H1 (cell line): ENCODE data around the gene CYP11A1.

Experiments used
- CBX5 ChIP-seq: fragments of 300-800, 300-1000 bp; sonication (generic); IDR thresholded peaks from 2 replicates; pipeline ENCODE4 v1.7.1; 2016; ENCODE audit warnings: antibody characterized with exemption, low read length, low read depth
- CHD1 ChIP-seq: IDR thresholded peaks from 2 replicates; pipeline ENCODE4 v1.6.1; 2012; ENCODE audit warnings: low read depth, low read length, improper control_type of control experiment
- EP300 ChIP-seq, 2 experiments: IDR thresholded peaks; 1 replicate in 1 of 2; 2 replicates in 1 of 2; pipeline ENCODE4 v1.6.1; 2011 to 2012; ENCODE audit warnings: low read depth in 2 of 2, low read length in 2 of 2, mild to moderate bottlenecking in 2 of 2, borderline replicate concordance in 1 of 2, inconsistent platforms in 1 of 2, moderate library complexity in 1 of 2
- EZH2 ChIP-seq: fragments of 200-600 bp; sonication (generic); IDR thresholded peaks from 2 replicates; pipeline ENCODE4 v1.7.1; 2012; ENCODE audit warnings: low read depth, mild to moderate bottlenecking, moderate library complexity, low read length, inconsistent platforms; ENCODE audit not compliant: severe bottlenecking
- GABPA ChIP-seq: IDR thresholded peaks from 2 replicates; pipeline ENCODE4 v1.6.1; 2011; ENCODE audit warnings: mild to moderate bottlenecking, low read length, moderate library complexity, borderline replicate concordance; ENCODE audit not compliant: insufficient read depth
- HDAC2 ChIP-seq, 2 experiments: fragments of 300-600 bp in 1 of 2; sonication (generic) in 1 of 2; IDR thresholded peaks; 2 replicates each; pipeline ENCODE4 v1.6.1; 2011 to 2012; ENCODE audit warnings: low read depth in 2 of 2, low read length in 2 of 2, mild to moderate bottlenecking in 2 of 2, moderate library complexity in 2 of 2, borderline replicate concordance in 1 of 2, inconsistent platforms in 1 of 2
- POLR2A ChIP-seq, 2 experiments: IDR thresholded peaks; 1 replicate in 1 of 2; 2 replicates in 1 of 2; pipeline ENCODE4 v1.6.1; 2011; ENCODE audit warnings: low read depth in 2 of 2, low read length in 2 of 2, mild to moderate bottlenecking in 2 of 2; ENCODE audit errors: control extremely low read depth in 1 of 2
- TF ChIP-seq, protein P1 (sequence below): IDR thresholded peaks from 2 replicates; pipeline ENCODE4 v1.6.1; 2012; ENCODE audit warnings: low read length, inconsistent platforms
- TF ChIP-seq, protein P2 (sequence below), 3 experiments: IDR thresholded peaks; 1 replicate in 2 of 3; 2 replicates in 1 of 3; pipeline versions ENCODE4 v1.5.1 to v1.6.1; 2011; ENCODE audit warnings: low read length in 3 of 3, mild to moderate bottlenecking in 3 of 3, inconsistent platforms in 2 of 3, low read depth in 1 of 3, moderate library complexity in 1 of 3; ENCODE audit not compliant: insufficient read depth in 1 of 3; ENCODE audit errors: control extremely low read depth in 1 of 3

- TF ChIP-seq POLR2A (IDR thresholded peaks at IDR 0.05; ENCODE audit: control extremely low read depth in 1 of 2, low read depth in 2 of 2, low read length in 2 of 2) (no peak), EZH2 (no peak), EP300 (IDR thresholded peaks at IDR 0.05; ENCODE audit: borderline replicate concordance in 1 of 2, low read depth in 2 of 2, low read length in 2 of 2) (no peak), CHD1 (no peak), HDAC2 (IDR thresholded peaks at IDR 0.05; ENCODE audit: borderline replicate concordance in 1 of 2, low read depth in 2 of 2, low read length in 2 of 2) (no peak), CBX5 (no peak), GABPA (no peak)
- TF ChIP-seq, protein P1, sequence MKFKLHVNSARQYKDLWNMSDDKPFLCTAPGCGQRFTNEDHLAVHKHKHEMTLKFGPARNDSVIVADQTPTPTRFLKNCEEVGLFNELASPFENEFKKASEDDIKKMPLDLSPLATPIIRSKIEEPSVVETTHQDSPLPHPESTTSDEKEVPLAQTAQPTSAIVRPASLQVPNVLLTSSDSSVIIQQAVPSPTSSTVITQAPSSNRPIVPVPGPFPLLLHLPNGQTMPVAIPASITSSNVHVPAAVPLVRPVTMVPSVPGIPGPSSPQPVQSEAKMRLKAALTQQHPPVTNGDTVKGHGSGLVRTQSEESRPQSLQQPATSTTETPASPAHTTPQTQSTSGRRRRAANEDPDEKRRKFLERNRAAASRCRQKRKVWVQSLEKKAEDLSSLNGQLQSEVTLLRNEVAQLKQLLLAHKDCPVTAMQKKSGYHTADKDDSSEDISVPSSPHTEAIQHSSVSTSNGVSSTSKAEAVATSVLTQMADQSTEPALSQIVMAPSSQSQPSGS, result no peak
- TF ChIP-seq, protein P2, sequence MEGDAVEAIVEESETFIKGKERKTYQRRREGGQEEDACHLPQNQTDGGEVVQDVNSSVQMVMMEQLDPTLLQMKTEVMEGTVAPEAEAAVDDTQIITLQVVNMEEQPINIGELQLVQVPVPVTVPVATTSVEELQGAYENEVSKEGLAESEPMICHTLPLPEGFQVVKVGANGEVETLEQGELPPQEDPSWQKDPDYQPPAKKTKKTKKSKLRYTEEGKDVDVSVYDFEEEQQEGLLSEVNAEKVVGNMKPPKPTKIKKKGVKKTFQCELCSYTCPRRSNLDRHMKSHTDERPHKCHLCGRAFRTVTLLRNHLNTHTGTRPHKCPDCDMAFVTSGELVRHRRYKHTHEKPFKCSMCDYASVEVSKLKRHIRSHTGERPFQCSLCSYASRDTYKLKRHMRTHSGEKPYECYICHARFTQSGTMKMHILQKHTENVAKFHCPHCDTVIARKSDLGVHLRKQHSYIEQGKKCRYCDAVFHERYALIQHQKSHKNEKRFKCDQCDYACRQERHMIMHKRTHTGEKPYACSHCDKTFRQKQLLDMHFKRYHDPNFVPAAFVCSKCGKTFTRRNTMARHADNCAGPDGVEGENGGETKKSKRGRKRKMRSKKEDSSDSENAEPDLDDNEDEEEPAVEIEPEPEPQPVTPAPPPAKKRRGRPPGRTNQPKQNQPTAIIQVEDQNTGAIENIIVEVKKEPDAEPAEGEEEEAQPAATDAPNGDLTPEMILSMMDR (IDR thresholded peaks at IDR 0.05; ENCODE audit: control extremely low read depth in 1 of 3, insufficient read depth in 1 of 3, low read depth in 1 of 3, low read length in 3 of 3), result no peak
Observed at GRCh38 chr15:74403991-74404563, 36.6 kb upstream of the CYP11A1 start.
